ENCODE measurements around the gene ZCWPW1.

The ZCWPW1 gene

DNA sequence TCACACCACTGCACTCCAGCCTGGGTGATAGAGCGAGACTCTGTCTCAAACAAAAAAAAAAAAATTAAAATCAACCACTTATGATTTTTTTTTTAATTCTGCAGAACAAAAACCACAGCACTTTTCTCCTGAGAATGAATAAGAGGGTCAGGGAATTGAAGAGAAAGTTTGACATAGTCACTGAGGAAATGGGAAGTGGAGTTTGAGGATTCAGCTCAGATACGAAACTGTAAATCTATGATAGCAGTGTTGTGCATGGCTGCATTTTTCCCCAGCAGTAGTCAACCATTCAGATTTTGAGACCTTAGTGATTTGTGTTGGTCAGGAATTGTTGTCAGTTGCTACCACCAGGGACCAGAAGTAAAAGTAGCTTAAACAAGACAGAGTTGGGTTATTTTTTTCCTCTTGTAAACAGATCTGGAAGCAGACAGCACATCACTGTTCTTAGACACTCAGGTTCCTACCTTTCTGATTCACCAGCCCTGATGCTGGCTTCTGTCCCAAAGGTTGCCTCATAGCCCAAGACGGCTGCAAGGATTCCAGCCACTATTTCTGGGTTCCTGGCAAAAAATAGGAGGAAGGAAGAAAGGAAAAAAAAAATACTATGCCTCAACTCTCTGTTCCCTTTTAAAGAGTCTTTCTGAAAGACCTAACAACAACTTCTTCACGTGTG lies 35.1 kb downstream of the ZCWPW1 start:
- Mint-ChIP-seq H3K27me3 (ENCODE audit: low read depth, poor library complexity) (peaks cover 56% of the 10 kb centered on the region), H3K36me3 (ENCODE audit: low read depth) (no peaks in the 10 kb centered on the region), H3K27ac (no peak overlapping the region), H3K4me3 (no peak overlapping the region), H3K4me1 (peaks cover 24% of the 10 kb centered on the region), H3K9me3 (no peaks in the 10 kb centered on the region)
- TF ChIP-seq, protein P1, sequence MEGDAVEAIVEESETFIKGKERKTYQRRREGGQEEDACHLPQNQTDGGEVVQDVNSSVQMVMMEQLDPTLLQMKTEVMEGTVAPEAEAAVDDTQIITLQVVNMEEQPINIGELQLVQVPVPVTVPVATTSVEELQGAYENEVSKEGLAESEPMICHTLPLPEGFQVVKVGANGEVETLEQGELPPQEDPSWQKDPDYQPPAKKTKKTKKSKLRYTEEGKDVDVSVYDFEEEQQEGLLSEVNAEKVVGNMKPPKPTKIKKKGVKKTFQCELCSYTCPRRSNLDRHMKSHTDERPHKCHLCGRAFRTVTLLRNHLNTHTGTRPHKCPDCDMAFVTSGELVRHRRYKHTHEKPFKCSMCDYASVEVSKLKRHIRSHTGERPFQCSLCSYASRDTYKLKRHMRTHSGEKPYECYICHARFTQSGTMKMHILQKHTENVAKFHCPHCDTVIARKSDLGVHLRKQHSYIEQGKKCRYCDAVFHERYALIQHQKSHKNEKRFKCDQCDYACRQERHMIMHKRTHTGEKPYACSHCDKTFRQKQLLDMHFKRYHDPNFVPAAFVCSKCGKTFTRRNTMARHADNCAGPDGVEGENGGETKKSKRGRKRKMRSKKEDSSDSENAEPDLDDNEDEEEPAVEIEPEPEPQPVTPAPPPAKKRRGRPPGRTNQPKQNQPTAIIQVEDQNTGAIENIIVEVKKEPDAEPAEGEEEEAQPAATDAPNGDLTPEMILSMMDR (IDR thresholded peaks at IDR 0.05): no peak
- DNase-seq: no peak

DNA sequence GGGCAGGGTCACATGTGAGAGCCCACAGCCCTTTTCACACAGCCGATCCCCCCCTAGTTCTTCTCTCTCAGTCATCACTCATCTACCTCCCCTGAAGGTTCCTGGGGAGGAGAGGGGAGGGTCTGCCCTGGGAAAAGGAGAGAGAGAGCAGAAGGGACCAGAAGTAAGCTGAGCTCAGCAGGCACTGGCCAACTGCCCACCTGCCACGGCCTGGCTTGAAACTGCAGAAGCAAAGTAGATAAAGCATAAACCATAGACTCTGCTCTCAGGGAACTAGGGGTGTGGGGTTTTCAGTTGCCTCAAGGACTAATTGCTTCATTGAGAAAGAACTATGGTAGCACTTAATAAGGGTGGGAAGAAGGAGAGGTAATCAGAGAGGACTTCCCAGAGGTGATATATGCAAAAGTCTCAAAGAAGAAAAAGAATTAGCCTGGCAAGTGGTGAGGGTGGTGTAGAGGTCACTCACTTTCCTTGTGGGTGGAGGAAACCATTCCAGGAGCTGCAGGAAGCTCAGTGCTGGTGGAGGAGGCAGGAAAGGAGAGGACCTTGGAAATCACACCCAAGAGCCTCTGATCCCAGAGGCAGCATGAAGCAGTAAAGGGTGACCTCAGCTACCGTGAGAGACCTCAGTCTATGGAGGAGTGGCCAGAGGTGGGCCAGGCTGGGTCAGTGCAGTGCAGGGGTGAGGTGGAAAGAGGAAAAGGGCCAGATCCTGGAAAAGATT lies 38.1 kb downstream of the ZCWPW1 start:
- Mint-ChIP-seq H3K4me1 (peaks cover 19% of the 10 kb centered on the region), H3K36me3 (ENCODE audit: low read depth) (no peaks in the 10 kb centered on the region), H3K27me3 (ENCODE audit: low read depth, poor library complexity) (peaks cover 32% of the 10 kb centered on the region), H3K27ac (peak overlapping the region; percentile 52), H3K9me3 (no peaks in the 10 kb centered on the region), H3K4me3 (no peak overlapping the region)
- TF ChIP-seq, protein P1 (IDR thresholded peaks at IDR 0.05): no peak
- no peak for DNase-seq

DNA sequence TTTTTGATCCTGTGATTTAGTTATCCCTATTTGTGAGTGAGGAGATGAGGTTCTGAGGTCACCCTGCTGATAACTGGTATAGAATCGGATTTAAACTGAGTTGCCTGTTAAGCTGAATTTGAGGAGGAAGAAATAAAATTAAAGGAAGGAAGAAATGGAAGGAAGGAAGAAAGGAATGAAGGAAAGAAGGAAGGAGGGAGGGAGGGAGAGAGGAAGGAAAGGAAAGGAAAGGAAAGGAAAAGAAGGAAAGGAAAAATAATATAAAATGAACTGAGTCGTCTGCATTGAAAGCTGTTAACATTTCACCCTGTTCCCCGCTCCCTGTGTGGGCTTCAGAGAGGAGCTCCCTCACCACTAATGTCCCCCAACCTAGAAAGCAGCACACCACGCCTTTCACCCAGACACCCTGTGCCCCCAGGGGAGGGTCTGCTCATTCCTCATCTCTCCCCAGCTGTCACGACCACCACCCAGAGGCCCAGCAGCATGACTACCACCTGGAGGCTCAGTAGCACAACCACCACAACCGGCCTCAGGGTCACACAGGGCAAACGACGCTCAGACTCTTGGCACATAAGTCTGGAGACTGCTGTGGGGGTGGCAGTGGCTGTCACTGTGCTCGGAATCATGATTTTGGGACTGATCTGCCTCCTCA lies 38.9 kb downstream of the ZCWPW1 start:
- TF ChIP-seq, protein P1 (IDR thresholded peaks at IDR 0.05): no peak
- Mint-ChIP-seq H3K9me3 (no peaks in the 10 kb centered on the region), H3K27me3 (ENCODE audit: low read depth, poor library complexity) (peaks cover 28% of the 10 kb centered on the region), H3K27ac (no peak overlapping the region), H3K36me3 (ENCODE audit: low read depth) (no peaks in the 10 kb centered on the region), H3K4me1 (peaks cover 19% of the 10 kb centered on the region), H3K4me3 (no peak overlapping the region)
- DNase-seq: no peak

DNA sequence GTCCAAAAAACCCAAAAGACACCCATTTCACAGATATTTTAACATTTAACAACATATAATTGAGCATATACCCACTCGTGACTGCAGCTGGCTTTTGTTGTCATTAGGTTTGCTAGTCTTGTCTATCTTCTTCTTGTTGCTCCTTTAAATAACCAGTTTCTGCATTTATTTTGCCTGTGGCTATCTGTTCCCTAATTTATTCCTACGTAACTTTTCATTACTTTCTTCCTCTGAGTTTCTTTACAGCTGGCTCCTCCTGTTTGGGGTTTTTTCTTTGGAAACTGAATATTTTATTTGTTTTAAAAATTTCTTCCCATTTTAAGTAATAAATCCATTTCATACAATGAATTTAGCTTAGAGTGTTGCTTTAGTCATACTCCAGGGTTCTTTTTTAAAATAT lies 40.8 kb downstream of the ZCWPW1 start:
- H3K9me3 Mint-ChIP-seq: no peaks in the 10 kb centered on the region
- no peak overlapping the region for H3K27ac Mint-ChIP-seq
- TF ChIP-seq, protein P1 (IDR thresholded peaks at IDR 0.05): no peak
- peaks cover 19% of the 10 kb centered on the region for H3K4me1 Mint-ChIP-seq
- H3K36me3 Mint-ChIP-seq (ENCODE audit: low read depth): no peaks in the 10 kb centered on the region
- no peak for DNase-seq
- H3K27me3 Mint-ChIP-seq (ENCODE audit: low read depth, poor library complexity): peaks cover 18% of the 10 kb centered on the region
- H3K4me3 Mint-ChIP-seq: no peak overlapping the region

DNA sequence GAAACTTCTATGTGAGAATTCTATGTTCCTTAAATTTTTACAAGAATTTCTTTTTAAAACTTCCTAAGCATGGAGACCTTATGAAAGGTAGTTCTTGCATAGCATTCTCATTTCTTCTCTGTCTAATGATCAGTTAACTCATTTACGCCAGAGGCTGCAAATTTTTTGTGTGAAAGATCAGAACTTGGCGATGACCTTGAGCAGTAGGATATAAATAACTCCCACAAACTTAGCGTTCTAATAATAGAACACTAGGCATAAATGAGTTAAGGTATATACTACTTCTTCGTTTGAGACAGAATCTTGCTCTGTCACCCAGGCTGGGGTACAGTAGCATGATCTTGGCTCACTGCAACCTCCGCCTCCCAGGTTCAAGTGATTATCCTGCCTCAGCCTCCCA lies 41.6 kb downstream of the ZCWPW1 start:
- Mint-ChIP-seq H3K36me3 (ENCODE audit: low read depth) (no peaks in the 10 kb centered on the region), H3K4me3 (no peak overlapping the region), H3K4me1 (peaks cover 19% of the 10 kb centered on the region), H3K9me3 (no peaks in the 10 kb centered on the region), H3K27ac (no peak overlapping the region), H3K27me3 (ENCODE audit: low read depth, poor library complexity) (peaks cover 10% of the 10 kb centered on the region)
- DNase-seq: no peak
- TF ChIP-seq, protein P1 (IDR thresholded peaks at IDR 0.05): no peak
